Lung (tissue), 12 donors: ENCODE measurements around the gene FER. TPM values are rescaled to one million over a fixed set of nuclear protein-coding genes. Genes with fewer than 3 reads are reported as not detected.
A peak's percentile ranks its signal among the peaks of the same experiment; 100 is the strongest.
"Not testable (repeated sequence)": the region's sequence is repeated elsewhere in the genome, so short reads cannot be mapped to it uniquely, and the experiment has no call there.

ENCODE experiments used
- ATAC-seq: fragments of 200-7000 bp; cut with Tn5 transposase; one replicate; pipeline ENCODE4 v1.9.1; 2020; ENCODE audit warnings: moderate number of reproducible peaks; ENCODE audit not compliant: insufficient read depth, low FRiP score
- DNase-seq, 3 donors: peaks; one replicate each; pipeline ENCODE4 v3.0.0-alpha.2; 2013 to 2017
- H3K27ac ChIP-seq, 2 donors: one replicate each; pipeline ENCODE4 v1.5.1; 2013; ENCODE audit warnings: mild to moderate bottlenecking in 2 of 2, moderate library complexity in 2 of 2, control low read depth in 1 of 2, inconsistent platforms in 1 of 2, low read depth in 1 of 2, low read length in 1 of 2
- H3K27me3 ChIP-seq, 3 donors: one replicate each; pipeline ENCODE4 v1.5.1; 2013; ENCODE audit warnings: low read length in 2 of 3; ENCODE audit not compliant: control insufficient read depth in 3 of 3, insufficient read depth in 3 of 3
- H3K36me3 ChIP-seq, 4 donors: one replicate each; pipeline ENCODE4 v1.5.1; 2013; ENCODE audit warnings: low read length in 4 of 4, mild to moderate bottlenecking in 1 of 4, moderate library complexity in 1 of 4; ENCODE audit not compliant: control insufficient read depth in 4 of 4, insufficient read depth in 4 of 4
- H3K4me1 ChIP-seq, 5 donors: one replicate each; pipeline ENCODE4 v1.5.1; 2013; ENCODE audit warnings: low read length in 5 of 5, mild to moderate bottlenecking in 2 of 5, moderate library complexity in 1 of 5; ENCODE audit not compliant: control insufficient read depth in 5 of 5, insufficient read depth in 5 of 5
- H3K4me3 ChIP-seq: one replicate; pipeline ENCODE4 v1.5.1; 2013; ENCODE audit warnings: mild to moderate bottlenecking, control low read depth, moderate library complexity
- H3K9ac ChIP-seq, 2 donors: one replicate each; pipeline ENCODE4 v1.5.1; 2013; ENCODE audit warnings: low read length in 2 of 2, control low read depth in 1 of 2; ENCODE audit not compliant: insufficient read depth in 1 of 2
- H3K9me3 ChIP-seq, 4 donors: one replicate each; pipeline ENCODE4 v1.5.1; 2013; ENCODE audit warnings: low read length in 3 of 4, mild to moderate bottlenecking in 1 of 4, moderate library complexity in 1 of 4; ENCODE audit not compliant: control insufficient read depth in 4 of 4, insufficient read depth in 3 of 4
- CTCF ChIP-seq: IDR thresholded peaks from 2 replicates; pipeline ENCODE4 v1.5.1; 2012; ENCODE audit warnings: mild to moderate bottlenecking; ENCODE audit errors: control extremely low read depth, extremely low read depth
- WGBS, 2 donors: extraction: QIAGEN DNeasy Blood & Tissue Kit; methylation state at CpG; one replicate each; pipeline ENCODE4 v1.1.7; 2013; 5-methylcytosine and 5-hydroxymethylcytosine counted together
- polyA plus RNA-seq, 2 donors: library from polyadenylated mRNA; stranded (reverse); fragments of 200-250 nt; gene quantifications; one replicate each; pipeline ENCODE4 v1.2.1, GENCODE V29; 2013
- total RNA-seq, 2 donors: library from RNA; depleted of rRNA in 1 of 2; stranded (reverse); fragments of >200 nt in 1 of 2; gene quantifications; one replicate each; pipeline ENCODE4 v1.2.1, GENCODE V29; 2014 to 2021
- donor health status: control.
- donor health status: control.
- donor health status: Bipolar disorder and iron deficiency.
- donor health status: healthy.
- donor health status: DM: yes; HTN: yes; CAD: no.

The FER gene
- total and polyA plus RNA-seq, 4 donors = 2.6 to 88.6 (median 12.2) TPM

- DNase-seq (no peak), ATAC-seq (no peak)
- Histone ChIP-seq H3K27me3 (no peaks in the 10 kb centered on the region), H3K4me3 (no peak overlapping the region), H3K4me1 (no peaks in the 10 kb centered on the region), H3K36me3 (peaks cover 0 to 7% (median 0%) of the 10 kb centered on the region in 4 donors), H3K27ac (no peak overlapping the region), H3K9ac (no peak overlapping the region), H3K9me3 (no peaks in the 10 kb centered on the region)
- TF ChIP-seq CTCF = no peak
- 89 to 93% methylated on average over 6 of the region's 6 CpGs for WGBS, 2 donors
Observed at GRCh38 chr5:109006129-109006528, 258.4 kb downstream of the FER start.

GRCh38 chr5:109016300-109016699 lies 268.6 kb downstream of the FER start:
- H3K9ac ChIP-seq = peak overlapping the region in 1 of 2 donors; percentile 75
- no peak for TF ChIP-seq CTCF
- H3K36me3 ChIP-seq = no peaks in the 10 kb centered on the region
- no peak overlapping the region for H3K27ac ChIP-seq
- H3K27me3 ChIP-seq = no peaks in the 10 kb centered on the region
- DNase-seq (peak in 2 of 3 donors; percentile 66 to 77), ATAC-seq (no peak)
- H3K4me3 ChIP-seq = no peak overlapping the region
- 58 to 64% methylated on average over 1 of the region's 1 CpG for WGBS, 2 donors
- peaks cover 0 to 15% (median 0%) of the 10 kb centered on the region in 5 donors for H3K4me1 ChIP-seq
- H3K9me3 ChIP-seq = no peaks in the 10 kb centered on the region

GRCh38 chr5:109022056-109022455 lies 274.4 kb downstream of the FER start:
- Histone ChIP-seq H3K27me3 (no peaks in the 10 kb centered on the region), H3K36me3 (peaks cover 0 to 6% (median 3%) of the 10 kb centered on the region in 4 donors), H3K9me3 (no peaks in the 10 kb centered on the region), H3K9ac (no peak overlapping the region), H3K4me3 (no peak overlapping the region), H3K4me1 (peaks cover 0 to 5% (median 0%) of the 10 kb centered on the region in 5 donors), H3K27ac (no peak overlapping the region)
- ATAC-seq = no peak
- TF ChIP-seq CTCF = no peak
- DNase-seq = no peak

GRCh38 chr5:109025729-109026128 lies 278.0 kb downstream of the FER start:
- H3K27ac ChIP-seq, DNase-seq, H3K27me3 ChIP-seq, H3K4me3 ChIP-seq, ATAC-seq, H3K4me1 ChIP-seq, H3K9ac ChIP-seq, H3K9me3 ChIP-seq, H3K36me3 ChIP-seq: not testable (repeated sequence)
- 44 to 86% methylated on average over 1 of the region's 1 CpG for WGBS, 2 donors
